HPDE6-E6E7 (cell line): ENCODE data around the gene GJB2.

ENCODE experiments used
- DNase-seq: peaks from one replicate; pipeline ENCODE4 v3.0.0; 2011; ENCODE audit warnings: missing footprints; ENCODE audit errors: extremely low spot score

The GJB2 gene

GRCh38 chr13:20141238-20142022 lies 51.3 kb downstream of the GJB2 start:
- DNase-seq = no peak

GRCh38 chr13:20140487-20140886 lies 52.3 kb downstream of the GJB2 start:
- no peak for DNase-seq

GRCh38 chr13:20137875-20138274 lies 54.9 kb downstream of the GJB2 start:
- DNase-seq = no peak
